OCI-LY3 (cell line): ENCODE results near the gene LYSMD2.
A peak's percentile ranks its signal among the peaks of the same experiment; 100 is the strongest.

Experiments used
- H2AFZ ChIP-seq: fragments of 200-600, 300-600 bp; shearing (Covaris generic); 2 replicates; pipeline ENCODE4 v1.6.0; 2014; ENCODE audit warnings: antibody characterized with exemption, low read depth, low read length
- H3K27ac ChIP-seq: fragments of 200-600, 300-600 bp; sonication (generic); 2 replicates; pipeline ENCODE4 v1.5.1; 2014; ENCODE audit warnings: mild to moderate bottlenecking, low read length, moderate library complexity, mixed read lengths
- H3K27me3 ChIP-seq: fragments of 200-600, 300-600 bp; sonication (generic); 2 replicates; pipeline ENCODE4 v1.6.1; 2014; ENCODE audit warnings: low read depth, low read length, mixed read lengths
- H3K36me3 ChIP-seq: fragments of 200-600, 300-600 bp; sonication (generic); replicated peaks from 2 replicates; pipeline ENCODE3; 2014; ENCODE audit warnings: low read depth, low read length, mixed read lengths
- H3K4me1 ChIP-seq: fragments of 300-600, 200-600 bp; sonication (generic); 2 replicates; pipeline ENCODE4 v1.6.1; 2014; ENCODE audit warnings: low read length, mixed read lengths
- H3K4me2 ChIP-seq: fragments of 200-600, 300-600 bp; sonication (generic); 2 replicates; pipeline ENCODE4 v1.6.1; 2014; ENCODE audit warnings: low read length, mixed read lengths
- H3K4me3 ChIP-seq: fragments of 300-600, 200-600 bp; sonication (generic); 2 replicates; pipeline ENCODE4 v1.5.1; 2014; ENCODE audit warnings: antibody characterized with exemption, mild to moderate bottlenecking, low read length, moderate library complexity
- H3K79me2 ChIP-seq: fragments of 300-600, 200-600 bp; shearing (Covaris generic); 2 replicates; pipeline ENCODE4 v1.6.1; 2014; ENCODE audit warnings: mild to moderate bottlenecking, low read length, mixed read lengths
- H3K9ac ChIP-seq: fragments of 300-600, 200-600 bp; shearing (Covaris generic); 2 replicates; pipeline ENCODE4 v1.6.0; 2014; ENCODE audit warnings: mild to moderate bottlenecking, low read length, moderate library complexity
- H3K9me3 ChIP-seq: fragments of 200-600, 300-600 bp; shearing (Covaris generic); 2 replicates; pipeline ENCODE4 v1.6.1; 2014; ENCODE audit warnings: low read length, mixed read lengths; ENCODE audit not compliant: insufficient read depth
- H4K20me1 ChIP-seq: fragments of 200-600, 300-600 bp; sonication (generic); 2 replicates; pipeline ENCODE4 v1.6.1; 2016; ENCODE audit warnings: low read length, mixed read lengths; ENCODE audit not compliant: insufficient read depth
- CTCF ChIP-seq: fragments of 200-600, 300-600 bp; sonication (generic); IDR thresholded peaks from 2 replicates; pipeline ENCODE4 v1.5.1; 2014; ENCODE audit warnings: antibody characterized with exemption, low read length, low read depth
- EZH2phosphoT487 ChIP-seq: fragments of 200-600 bp; shearing (Covaris generic); IDR thresholded peaks from 2 replicates; pipeline ENCODE4 v1.6.1; 2018; ENCODE audit warnings: antibody characterized with exemption, mixed run types, low read depth

LYSMD2 gene

GRCh38 chr15:51738553-51738952 is 1.1 kb upstream of the LYSMD2 start:
- peaks cover 1% of the 10 kb centered on the region for H3K36me3 ChIP-seq
- H3K27me3 ChIP-seq, result 0 out of 2 replicates have a peak, but pooled peaks cover 4% of the 10 kb centered on the region
- peaks cover 47% of the 10 kb centered on the region for H3K79me2 ChIP-seq
- H3K4me1 ChIP-seq, result peaks cover 34% of the 10 kb centered on the region
- peak overlapping the region; percentile 91 for H3K4me2 ChIP-seq
- H2AFZ ChIP-seq, result 0 out of 2 replicates have a peak overlapping the region, but pooled peaks have one; percentile 48
- no peaks in the 10 kb centered on the region for H3K9me3 ChIP-seq
- peaks cover 7% of the 10 kb centered on the region; the same call in 1 of the 2 replicates for H4K20me1 ChIP-seq
- TF ChIP-seq CTCF, result no peak
- TF ChIP-seq EZH2phosphoT487, result no peak
- peak overlapping the region; percentile 94 for H3K27ac ChIP-seq
- 0 out of 2 replicates have a peak overlapping the region, but pooled peaks have one; percentile 74 for H3K9ac ChIP-seq
- H3K4me3 ChIP-seq, result peak overlapping the region; percentile 75

- H3K4me2 ChIP-seq, result peak overlapping the region; percentile 91
- no peak overlapping the region for H2AFZ ChIP-seq
Observed at GRCh38 chr15:51736751-51737521, 519 bp downstream of the LYSMD2 start.

GRCh38 chr15:51736069-51736468 is 1.4 kb downstream of the LYSMD2 start:
- Histone ChIP-seq H3K4me1 (peaks cover 58% of the 10 kb centered on the region), H3K9ac (peak overlapping the region; percentile 74), H3K4me3 (peak overlapping the region; percentile 75), H3K27ac (peak overlapping the region; percentile 94), H3K9me3 (no peaks in the 10 kb centered on the region), H3K4me2 (peak overlapping the region; percentile 91), H3K36me3 (peaks cover 8% of the 10 kb centered on the region), H2AFZ (no peak overlapping the region), H4K20me1 (peaks cover 19% of the 10 kb centered on the region; the same call in 1 of the 2 replicates), H3K79me2 (peaks cover 67% of the 10 kb centered on the region), H3K27me3 (no peaks in the 10 kb centered on the region)
- TF ChIP-seq CTCF, result no peak
- TF ChIP-seq EZH2phosphoT487, result 0 out of 2 replicates have a peak, but pooled peaks have one; percentile 38

More at GRCh38 chr15:51736751-51737521, 519 bp downstream of the LYSMD2 start:
- H3K79me2 ChIP-seq, result peaks cover 63% of the 10 kb centered on the region
- TF ChIP-seq CTCF (no peak), EZH2phosphoT487 (no peak)
- H3K9ac ChIP-seq, result peak overlapping the region; percentile 74
- H3K36me3 ChIP-seq, result peaks cover 8% of the 10 kb centered on the region
- peaks cover 14% of the 10 kb centered on the region; the same call in 1 of the 2 replicates for H4K20me1 ChIP-seq
- H3K27ac ChIP-seq, result peak overlapping the region; percentile 94
- H3K9me3 ChIP-seq, result no peaks in the 10 kb centered on the region
- H3K27me3 ChIP-seq, result no peaks in the 10 kb centered on the region
- peaks cover 50% of the 10 kb centered on the region for H3K4me1 ChIP-seq
- peak overlapping the region; percentile 75 for H3K4me3 ChIP-seq

GRCh38 chr15:51735228-51736010 is 2.0 kb downstream of the LYSMD2 start:
- Histone ChIP-seq H3K79me2 (peaks cover 74% of the 10 kb centered on the region), H3K4me3 (peak overlapping the region; percentile 75), H3K9ac (peak overlapping the region; percentile 74), H3K36me3 (peaks cover 14% of the 10 kb centered on the region), H3K27me3 (no peaks in the 10 kb centered on the region), H3K27ac (peak overlapping the region; percentile 94), H2AFZ (no peak overlapping the region), H3K9me3 (no peaks in the 10 kb centered on the region), H4K20me1 (peaks cover 22% of the 10 kb centered on the region; the same call in 1 of the 2 replicates), H3K4me2 (peak overlapping the region; percentile 91), H3K4me1 (peaks cover 65% of the 10 kb centered on the region)
- TF ChIP-seq EZH2phosphoT487 (no peak), CTCF (peak; percentile 68)
